Chondrocyte (in vitro differentiated cells): ENCODE measurements around the gene CIDEC. TPM values are rescaled to one million over a fixed set of nuclear protein-coding genes. Genes with fewer than 3 reads are reported as not detected.

ENCODE experiments used
- DNase-seq: peaks from one replicate; pipeline ENCODE4 v3.0.0; 2021; ENCODE audit warnings: mixed read lengths, low spot score
- H3K27ac Mint-ChIP-seq: one replicate; pipeline ENCODE4 v1.8.0; 2021; ENCODE audit warnings: mild to moderate bottlenecking, moderate library complexity, mixed read lengths; ENCODE audit not compliant: unreplicated experiment
- H3K27me3 Mint-ChIP-seq: 2 replicates; pipeline ENCODE4 v1.8.0; 2021; ENCODE audit warnings: low read depth, mixed read lengths
- H3K36me3 Mint-ChIP-seq: 2 replicates; pipeline ENCODE4 v1.8.0; 2021; ENCODE audit warnings: low read depth, mixed read lengths
- H3K4me1 Mint-ChIP-seq: 2 replicates; pipeline ENCODE4 v1.8.0; 2021; ENCODE audit warnings: low read depth, mild to moderate bottlenecking, mixed read lengths
- H3K4me3 Mint-ChIP-seq: one replicate; pipeline ENCODE4 v1.8.0; 2021; ENCODE audit warnings: mild to moderate bottlenecking, moderate library complexity, mixed read lengths; ENCODE audit not compliant: unreplicated experiment
- H3K9me3 Mint-ChIP-seq: 2 replicates; pipeline ENCODE4 v1.8.0; 2021; ENCODE audit warnings: low read depth, mixed read lengths
- total RNA-seq: library from RNA; stranded (reverse); gene quantifications from 3 replicates; pipeline ENCODE4 v1.2.1, GENCODE V29; 2021
- TF ChIP-seq, protein P1 (sequence below): fragments of 200-600 bp; sonication (generic); IDR thresholded peaks from 2 replicates; pipeline ENCODE4 v1.5.0; 2021; ENCODE audit warnings: antibody characterized with exemption, mild to moderate bottlenecking, moderate library complexity

The CIDEC gene
- total RNA-seq, 1 donor from 2014 or later = not detected

GRCh38 chr3:9914011-9914410, 34.0 kb upstream of the CIDEC start:
- H3K4me1 Mint-ChIP-seq = peaks cover 45% of the 10 kb centered on the region
- no peaks in the 10 kb centered on the region for H3K9me3 Mint-ChIP-seq
- TF ChIP-seq, protein P1, sequence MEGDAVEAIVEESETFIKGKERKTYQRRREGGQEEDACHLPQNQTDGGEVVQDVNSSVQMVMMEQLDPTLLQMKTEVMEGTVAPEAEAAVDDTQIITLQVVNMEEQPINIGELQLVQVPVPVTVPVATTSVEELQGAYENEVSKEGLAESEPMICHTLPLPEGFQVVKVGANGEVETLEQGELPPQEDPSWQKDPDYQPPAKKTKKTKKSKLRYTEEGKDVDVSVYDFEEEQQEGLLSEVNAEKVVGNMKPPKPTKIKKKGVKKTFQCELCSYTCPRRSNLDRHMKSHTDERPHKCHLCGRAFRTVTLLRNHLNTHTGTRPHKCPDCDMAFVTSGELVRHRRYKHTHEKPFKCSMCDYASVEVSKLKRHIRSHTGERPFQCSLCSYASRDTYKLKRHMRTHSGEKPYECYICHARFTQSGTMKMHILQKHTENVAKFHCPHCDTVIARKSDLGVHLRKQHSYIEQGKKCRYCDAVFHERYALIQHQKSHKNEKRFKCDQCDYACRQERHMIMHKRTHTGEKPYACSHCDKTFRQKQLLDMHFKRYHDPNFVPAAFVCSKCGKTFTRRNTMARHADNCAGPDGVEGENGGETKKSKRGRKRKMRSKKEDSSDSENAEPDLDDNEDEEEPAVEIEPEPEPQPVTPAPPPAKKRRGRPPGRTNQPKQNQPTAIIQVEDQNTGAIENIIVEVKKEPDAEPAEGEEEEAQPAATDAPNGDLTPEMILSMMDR = no peak
- no peaks in the 10 kb centered on the region for H3K36me3 Mint-ChIP-seq
- H3K27me3 Mint-ChIP-seq = no peaks in the 10 kb centered on the region
- no peak for DNase-seq
- H3K27ac Mint-ChIP-seq = peak overlapping the region; percentile 60
- no peak overlapping the region for H3K4me3 Mint-ChIP-seq

- peak overlapping the region; percentile 60 for H3K27ac Mint-ChIP-seq
- peaks cover 45% of the 10 kb centered on the region for H3K4me1 Mint-ChIP-seq
- TF ChIP-seq, protein P1 = no peak
- DNase-seq = no peak
- H3K4me3 Mint-ChIP-seq = no peak overlapping the region
- no peaks in the 10 kb centered on the region for H3K36me3 Mint-ChIP-seq
- H3K9me3 Mint-ChIP-seq = no peaks in the 10 kb centered on the region
- no peaks in the 10 kb centered on the region for H3K27me3 Mint-ChIP-seq
Observed at GRCh38 chr3:9913601-9914000, 33.5 kb upstream of the CIDEC start.

DNA sequence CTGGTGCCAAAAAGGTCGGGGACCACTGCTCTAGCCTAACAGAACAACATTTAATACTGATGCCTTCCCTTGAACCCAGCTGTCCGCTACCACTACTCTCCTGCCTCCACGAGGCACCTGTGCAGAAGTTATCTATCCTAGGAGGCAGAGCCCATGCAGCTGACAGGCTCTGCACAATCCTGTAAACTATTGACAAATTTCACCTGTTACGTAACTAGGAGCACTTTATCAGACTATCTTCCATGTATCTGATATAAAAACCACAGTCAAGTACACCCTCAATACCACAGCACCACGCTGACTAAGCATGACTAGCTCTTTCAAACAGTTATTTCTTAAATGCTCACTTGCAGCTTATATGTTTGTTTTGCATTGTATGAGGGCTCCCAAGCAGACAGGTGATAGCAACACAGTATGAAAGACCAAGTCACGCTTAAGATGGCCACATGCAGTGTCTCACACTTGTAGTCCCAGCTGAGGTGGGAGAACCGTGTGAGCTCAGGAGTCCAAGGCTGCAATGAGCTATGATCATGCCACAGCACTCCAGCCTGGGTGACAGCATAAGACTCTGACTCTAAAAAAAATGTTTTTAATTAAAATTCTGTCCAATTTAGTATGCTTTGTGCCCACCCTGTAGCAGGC, 32.4 kb upstream of the CIDEC start:
- no peak for DNase-seq
- H3K36me3 Mint-ChIP-seq = no peaks in the 10 kb centered on the region

DNA sequence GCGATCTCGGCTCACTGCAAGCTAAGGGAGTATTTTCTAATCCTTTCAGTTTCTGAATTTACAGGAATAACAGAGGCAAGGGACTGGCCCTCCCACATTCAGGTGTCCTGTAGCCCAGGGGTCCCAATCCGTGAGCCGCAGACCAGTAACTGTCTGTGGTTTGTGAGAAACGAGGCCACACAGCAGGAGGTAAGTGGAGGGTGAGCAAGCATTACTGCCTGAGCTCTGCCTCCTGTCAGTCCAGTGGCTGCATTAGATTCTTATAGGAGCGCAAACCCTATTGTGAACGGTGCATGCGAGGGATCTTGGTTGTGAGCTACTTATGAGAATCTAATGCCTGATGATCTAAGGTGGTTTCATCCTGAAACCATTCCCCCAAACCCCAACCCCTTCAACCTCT, 31.8 kb upstream of the CIDEC start:
- no peak for DNase-seq
- H3K36me3 Mint-ChIP-seq = no peaks in the 10 kb centered on the region
- no peak overlapping the region for H3K27ac Mint-ChIP-seq
- H3K4me3 Mint-ChIP-seq = no peak overlapping the region
- H3K9me3 Mint-ChIP-seq = no peaks in the 10 kb centered on the region
- no peaks in the 10 kb centered on the region for H3K27me3 Mint-ChIP-seq
- TF ChIP-seq, protein P1 = no peak
- H3K4me1 Mint-ChIP-seq = peaks cover 34% of the 10 kb centered on the region

More for the DNA sequence above, 32.4 kb upstream of the CIDEC start:
- TF ChIP-seq, protein P1 = no peak
- Mint-ChIP-seq H3K4me3 (no peak overlapping the region), H3K4me1 (peaks cover 39% of the 10 kb centered on the region), H3K9me3 (no peaks in the 10 kb centered on the region), H3K27me3 (no peaks in the 10 kb centered on the region), H3K27ac (no peak overlapping the region)

DNA sequence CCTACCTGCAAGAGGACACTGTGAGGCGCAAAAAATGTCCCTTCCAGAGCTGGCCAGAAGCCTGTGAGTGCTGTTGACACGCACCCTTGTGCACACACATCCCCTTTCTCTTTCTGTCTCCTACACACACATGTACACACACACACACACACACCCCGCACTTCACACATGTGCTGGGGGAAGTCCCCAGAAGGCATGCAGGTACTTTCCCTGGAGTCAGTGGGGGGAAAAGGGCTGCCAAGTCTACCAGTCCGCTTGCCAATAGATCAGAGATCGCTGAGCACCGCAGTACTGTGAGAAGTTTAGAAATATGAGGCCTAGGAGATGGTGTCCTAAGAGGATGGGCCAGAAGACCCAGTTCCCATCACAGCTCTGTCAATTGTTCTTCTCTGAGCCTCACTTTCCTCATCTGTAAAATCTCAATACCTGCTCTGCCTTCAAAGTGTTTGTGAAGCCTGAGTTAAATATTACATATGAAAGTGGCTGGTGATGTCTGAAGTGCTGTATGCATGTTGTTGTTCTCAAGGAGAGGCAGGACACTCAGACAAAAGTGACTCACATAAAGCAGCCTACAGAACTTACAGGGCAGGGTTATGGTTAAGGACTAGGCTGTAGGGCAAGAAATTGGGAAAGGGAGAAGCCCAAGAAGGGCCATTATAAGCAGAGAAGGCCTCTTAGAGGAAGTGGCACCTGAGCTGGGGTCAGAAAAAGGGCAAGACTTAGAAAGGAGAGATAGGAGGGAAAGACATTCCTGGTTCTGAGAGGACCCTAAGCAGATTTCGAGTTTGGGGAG, 29.4 kb upstream of the CIDEC start:
- TF ChIP-seq, protein P1 = no peak
- Mint-ChIP-seq H3K36me3 (no peaks in the 10 kb centered on the region), H3K27me3 (no peaks in the 10 kb centered on the region), H3K4me3 (no peak overlapping the region), H3K4me1 (peaks cover 16% of the 10 kb centered on the region), H3K27ac (no peak overlapping the region), H3K9me3 (no peaks in the 10 kb centered on the region)
- no peak for DNase-seq
